ENCODE measurements around the gene RTL10.

The RTL10 gene

GRCh38 chr22:19893363-19893762 lies 38.7 kb upstream of the RTL10 start:
- no peak overlapping the region for H3K4me3 ChIP-seq (ENCODE audit: low read length)
- DNase-seq (ENCODE audit: low read depth): no peak
- TF ChIP-seq CTCF (conservative IDR thresholded peaks at IDR 0.05; ENCODE audit: low read length): no peak

GRCh38 chr22:19892925-19893324 lies 38.3 kb upstream of the RTL10 start:
- no peak overlapping the region for H3K4me3 ChIP-seq (ENCODE audit: low read length)
- TF ChIP-seq CTCF (conservative IDR thresholded peaks at IDR 0.05; ENCODE audit: low read length): no peak
- no peak for DNase-seq (ENCODE audit: low read depth)

GRCh38 chr22:19892257-19892879 lies 37.7 kb upstream of the RTL10 start:
- no peak overlapping the region for H3K4me3 ChIP-seq (ENCODE audit: low read length)
- DNase-seq (ENCODE audit: low read depth): no peak
- TF ChIP-seq CTCF (conservative IDR thresholded peaks at IDR 0.05; ENCODE audit: low read length): no peak

GRCh38 chr22:19891317-19892256 lies 36.9 kb upstream of the RTL10 start:
- peak; percentile 79 for DNase-seq (ENCODE audit: low read depth)
- no peak overlapping the region; the same call in 1 of the 2 replicates for H3K4me3 ChIP-seq (ENCODE audit: low read length)
- no peak for TF ChIP-seq CTCF (conservative IDR thresholded peaks at IDR 0.05; ENCODE audit: low read length)

GRCh38 chr22:19890502-19891316 lies 36.0 kb upstream of the RTL10 start:
- DNase-seq (ENCODE audit: low read depth): no peak
- no peak for TF ChIP-seq CTCF (conservative IDR thresholded peaks at IDR 0.05; ENCODE audit: low read length)
- no peak overlapping the region for H3K4me3 ChIP-seq (ENCODE audit: low read length)

- no peak for TF ChIP-seq CTCF (conservative IDR thresholded peaks at IDR 0.05; ENCODE audit: low read length)
- H3K4me3 ChIP-seq (ENCODE audit: low read length): no peak overlapping the region
- no peak for DNase-seq (ENCODE audit: low read depth)
These were observed 35.3 kb upstream of the RTL10 start for GRCh38 chr22:19889951-19890350.

Data from AG10803 (cell line).